IMR-90 (cell line): ENCODE results near the gene COPZ1. TPM values are rescaled to one million over a fixed set of nuclear protein-coding genes. Genes with fewer than 3 reads are reported as not detected.

Experiments used
- ATAC-seq: fragments of 200-7000 bp; cut with Tn5 transposase; 2 replicates; pipeline ENCODE4 v1.9.1; 2020; ENCODE audit warnings: low read depth, mild to moderate bottlenecking, moderate library complexity
- BruUV-seq: library from RNA; stranded (reverse); fragments of 400-500 nt; replicated peaks from 2 replicates; lab custom pipeline; 2021; lab: Mats Ljungman, UMichigan
- CTCF ChIA-PET: fragments of 300-600 bp; formaldehyde crosslinking; extraction: SDS; loops from one replicate; lab custom pipeline; 2021; ENCODE audit warnings: antibody characterized with exemption; lab: Yijun Ruan, JAX
- POLR2A ChIA-PET: fragments of 300-600 bp; sonication (Branson Sonifier 250); formaldehyde crosslinking; loops from one replicate; lab custom pipeline; 2022; ENCODE audit warnings: antibody characterized with exemption; ENCODE audit not compliant: unreplicated experiment; lab: Charles Lee
- DNase-seq: peaks from one replicate; pipeline ENCODE4 v3.0.0; 2013
- H2AFZ ChIP-seq: replicated peaks from 2 replicates; pipeline ENCODE3; 2013; ENCODE audit warnings: low read length, mild to moderate bottlenecking; ENCODE audit not compliant: poor library complexity
- H2AK5ac ChIP-seq: 2 replicates; pipeline ENCODE4 v1.6.1; 2013; ENCODE audit warnings: low read depth, low read length, inconsistent platforms
- H2AK9ac ChIP-seq: replicated peaks from 2 replicates; pipeline ENCODE3; 2013; ENCODE audit warnings: mild to moderate bottlenecking, low read depth, low read length, moderate library complexity; ENCODE audit not compliant: poor library complexity
- H2BK120ac ChIP-seq: 2 replicates; pipeline ENCODE4 v1.6.1; 2013; ENCODE audit warnings: low read depth, low read length, inconsistent platforms
- H2BK15ac ChIP-seq: 3 replicates; pipeline ENCODE4 v1.6.1; 2013; ENCODE audit warnings: low read depth, low read length, inconsistent platforms
- H2BK20ac ChIP-seq: 2 replicates; pipeline ENCODE4 v1.6.1; 2013; ENCODE audit warnings: low read depth, mild to moderate bottlenecking, inconsistent platforms, low read length, moderate library complexity
- H2BK5ac ChIP-seq: 2 replicates; pipeline ENCODE4 v1.6.1; 2013; ENCODE audit warnings: mild to moderate bottlenecking, low read depth, low read length, inconsistent platforms; ENCODE audit not compliant: poor library complexity, severe bottlenecking
- H3K14ac ChIP-seq: replicated peaks from 2 replicates; pipeline ENCODE4 v1.6.1; 2013; ENCODE audit warnings: low read depth, low read length, inconsistent platforms
- H3K18ac ChIP-seq: 2 replicates; pipeline ENCODE4 v1.6.1; 2013; ENCODE audit warnings: low read depth, low read length, control low read depth
- H3K23ac ChIP-seq: 2 replicates; pipeline ENCODE4 v1.6.1; 2013; ENCODE audit warnings: low read depth, low read length, inconsistent platforms
- H3K27ac ChIP-seq: 2 replicates; pipeline ENCODE4 v1.5.1; 2013; ENCODE audit warnings: mild to moderate bottlenecking, control low read depth, low read length; ENCODE audit not compliant: insufficient read depth
- H3K27me3 ChIP-seq: 2 replicates; pipeline ENCODE4 v1.6.1; 2013; ENCODE audit warnings: low read length; ENCODE audit not compliant: control insufficient read depth, insufficient read depth
- H3K36me3 ChIP-seq: 2 replicates; pipeline ENCODE4 v1.6.1; 2013; ENCODE audit warnings: low read length, mixed read lengths; ENCODE audit not compliant: control insufficient read depth, insufficient read depth
- H3K4ac ChIP-seq: 2 replicates; pipeline ENCODE4 v1.6.1; 2013; ENCODE audit warnings: low read depth, low read length, inconsistent platforms
- H3K4me1 ChIP-seq: 2 replicates; pipeline ENCODE4 v1.6.1; 2013; ENCODE audit warnings: low read length, mixed read lengths; ENCODE audit not compliant: control insufficient read depth, insufficient read depth
- H3K4me2 ChIP-seq: 2 replicates; pipeline ENCODE4 v1.6.1; 2013; ENCODE audit warnings: low read depth, mild to moderate bottlenecking, control low read depth, low read length, moderate library complexity
- H3K4me3 ChIP-seq: 2 replicates; pipeline ENCODE4 v1.5.1; 2013; ENCODE audit warnings: low read depth, mild to moderate bottlenecking, control low read depth, low read length, moderate library complexity; ENCODE audit not compliant: insufficient read depth
- H3K56ac ChIP-seq: 2 replicates; pipeline ENCODE4 v1.6.1; 2013; ENCODE audit warnings: low read length, inconsistent platforms; ENCODE audit not compliant: insufficient read depth; ENCODE audit errors: extremely low read depth
- H3K79me1 ChIP-seq, 2 experiments: 2 replicates each; pipeline ENCODE4 v1.6.1; 2013; ENCODE audit warnings: low read length in 2 of 2, inconsistent platforms in 1 of 2, low read depth in 1 of 2
- H3K9ac ChIP-seq: 2 replicates; pipeline ENCODE4 v1.6.1; 2013; ENCODE audit warnings: low read depth, low read length, control low read depth
- H3K9me1 ChIP-seq: 2 replicates; pipeline ENCODE4 v1.6.1; 2013; ENCODE audit warnings: low read length, inconsistent platforms; ENCODE audit not compliant: insufficient read depth
- H3K9me3 ChIP-seq: 2 replicates; pipeline ENCODE4 v1.6.1; 2013; ENCODE audit warnings: low read length; ENCODE audit not compliant: control insufficient read depth, insufficient read depth
- H4K20me1 ChIP-seq: 2 replicates; pipeline ENCODE4 v1.6.1; 2013; ENCODE audit warnings: low read length, inconsistent platforms; ENCODE audit not compliant: insufficient read depth
- H4K5ac ChIP-seq: 2 replicates; pipeline ENCODE4 v1.6.1; 2013; ENCODE audit warnings: mild to moderate bottlenecking, low read depth, low read length, control low read depth
- H4K8ac ChIP-seq, 2 experiments: 2 replicates each; pipeline ENCODE4 v1.6.1; 2013; ENCODE audit warnings: low read depth in 2 of 2, low read length in 2 of 2, control low read depth in 1 of 2, inconsistent platforms in 1 of 2
- H4K91ac ChIP-seq: 2 replicates; pipeline ENCODE4 v1.6.1; 2013; ENCODE audit warnings: low read depth, low read length, inconsistent platforms; ENCODE audit not compliant: insufficient read depth
- CEBPB ChIP-seq: IDR thresholded peaks from 2 replicates; pipeline ENCODE4 v1.6.1; 2012; ENCODE audit warnings: low read depth, low read length, improper control_type of control experiment
- CHD1 ChIP-seq: IDR thresholded peaks from 2 replicates; pipeline ENCODE4 v1.6.1; 2012; ENCODE audit warnings: low read depth, low read length, improper control_type of control experiment
- FOS ChIP-seq: fragments of 150-350 bp; IDR thresholded peaks from 2 replicates; pipeline ENCODE4 v1.6.1; 2016; ENCODE audit warnings: low read depth, low read length
- MAFK ChIP-seq: IDR thresholded peaks from 2 replicates; pipeline ENCODE4 v1.6.1; 2012; ENCODE audit warnings: low read depth, low read length, improper control_type of control experiment
- MAZ ChIP-seq: IDR thresholded peaks from 2 replicates; pipeline ENCODE4 v1.6.1; 2012; ENCODE audit warnings: low read depth, mild to moderate bottlenecking, low read length, improper control_type of control experiment, moderate library complexity, borderline replicate concordance
- NFE2L2 ChIP-seq: fragments of 150-350 bp; IDR thresholded peaks from 2 replicates; pipeline ENCODE4 v1.6.1; 2016; ENCODE audit warnings: low read depth, mild to moderate bottlenecking, low read length
- POLR2A ChIP-seq: IDR thresholded peaks from 2 replicates; pipeline ENCODE4 v1.6.1; 2012; ENCODE audit warnings: mild to moderate bottlenecking, low read depth, low read length
- RCOR1 ChIP-seq: IDR thresholded peaks from 2 replicates; pipeline ENCODE4 v1.6.1; 2012; ENCODE audit warnings: mild to moderate bottlenecking, low read length, improper control_type of control experiment; ENCODE audit not compliant: insufficient replicate concordance
- RFX5 ChIP-seq: IDR thresholded peaks from 2 replicates; pipeline ENCODE4 v1.8.0; 2012; ENCODE audit warnings: low read depth, mild to moderate bottlenecking, low read length, moderate library complexity
- SMC3 ChIP-seq: fragments of 150-350 bp; IDR thresholded peaks from 2 replicates; pipeline ENCODE4 v1.6.1; 2016; ENCODE audit warnings: low read depth, mild to moderate bottlenecking, antibody characterized with exemption, low read length, moderate library complexity
- WGBS, 2 experiments: methylation state at CpG; one replicate each; pipeline versions ENCODE4 v1.1.5 to v1.1.7; 2013; ENCODE audit warnings: missing lambda C conversion rate in 2 of 2; ENCODE audit not compliant: insufficient read length in 1 of 2; ENCODE audit errors: extremely low coverage in 2 of 2; 5-methylcytosine and 5-hydroxymethylcytosine counted together
- dilution Hi-C: fragments of 300-500 bp; cut with HindIII; formaldehyde crosslinking; loops from one replicate; pipeline ENCODE4 v1.14.3; 2018; ENCODE audit warnings: low sequenced_read_pairs; ENCODE audit not compliant: unreplicated experiment
- in situ Hi-C: fragments of 300-500 bp; cut with MboI; formaldehyde crosslinking; loops from 3 replicates; pipeline ENCODE4 v1.14.3; 2019; ENCODE audit warnings: low sequenced_read_pairs, inconsistent platforms, mixed read lengths
- intact Hi-C: fragments of 100-400 bp; cut with micrococcal nuclease; formaldehyde crosslinking; loops from 2 replicates; pipeline ENCODE4 v1.10.0; 2022
- polyA plus RNA-seq, 3 experiments: library from polyadenylated mRNA; depleted of rRNA; stranded (reverse); fragments of >200 nt; gene quantifications; 2 replicates each; pipeline ENCODE4 v1.2.3, GENCODE V29; 2012; ENCODE audit warnings: low replicate concordance in 1 of 3
- total RNA-seq: library from RNA; depleted of rRNA; stranded (reverse); fragments of >200 nt; gene quantifications from 2 replicates; pipeline ENCODE4 v1.2.3, GENCODE V29; 2012
- TF ChIP-seq, protein P1 (sequence below): fragments of 150-350 bp; IDR thresholded peaks from 2 replicates; pipeline ENCODE4 v1.6.1; 2017; ENCODE audit warnings: mild to moderate bottlenecking, antibody characterized with exemption, low read length, low read depth
- TF ChIP-seq, protein P2 (sequence below): fragments of 150-350 bp; IDR thresholded peaks from 2 replicates; pipeline ENCODE4 v1.6.1; 2016; ENCODE audit warnings: low read depth, mild to moderate bottlenecking, low read length, moderate library complexity, borderline replicate concordance
- TF ChIP-seq, protein P3 (sequence below): conservative IDR thresholded peaks from 2 replicates; pipeline ENCODE4 v1.5.1; 2012; ENCODE audit warnings: mild to moderate bottlenecking, low read depth, low read length, improper control_type of control experiment

The COPZ1 gene
- total and polyA plus RNA-seq, 2 of the 4 experiments (the other 2 are of a cell fraction): 187 to 382 TPM

DNA sequence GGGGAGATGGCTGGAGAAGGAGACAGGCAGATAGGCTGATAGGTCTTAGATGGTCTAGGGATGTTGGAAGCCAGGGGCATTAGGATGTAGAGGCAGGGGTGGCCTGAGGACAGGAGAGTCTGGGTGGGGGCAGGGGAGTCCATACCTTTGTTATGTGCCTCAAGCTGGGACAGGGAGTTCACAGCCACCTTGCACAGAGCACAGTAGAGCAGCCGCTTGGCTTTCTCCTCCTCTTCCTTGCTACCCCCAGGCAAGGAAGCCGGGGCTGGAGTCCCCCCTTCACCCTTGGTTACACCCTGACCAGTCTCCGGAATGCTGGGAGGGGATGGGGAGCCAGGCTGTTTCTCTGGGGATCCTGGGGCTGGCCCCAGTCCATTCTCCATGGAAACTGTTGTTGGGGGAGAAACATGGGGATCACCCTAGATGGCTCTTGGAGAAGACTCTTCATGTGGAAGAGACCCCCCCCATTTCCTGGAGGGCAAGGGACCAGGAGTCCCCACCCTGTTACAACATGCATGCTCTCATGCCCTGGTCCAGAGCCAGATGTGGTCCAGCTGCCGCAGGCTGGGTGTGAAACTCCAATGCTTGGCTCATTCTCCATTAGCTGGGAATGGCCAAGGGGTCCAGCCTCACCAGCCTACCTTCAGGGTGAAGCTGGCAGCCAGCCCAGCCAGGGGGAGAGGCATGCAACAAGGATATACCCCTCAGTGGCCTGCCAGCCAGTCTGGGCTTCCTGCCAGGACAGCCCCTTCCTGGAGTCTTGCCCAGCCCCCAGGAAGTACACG is 46.6 kb downstream of the COPZ1 start:
- no peak for ATAC-seq
- in situ Hi-C loops (loop anchor here (10.0 kb wide), 1 partner anchor 377 kb away; no protein-coding TSS in a partner anchor), dilution Hi-C loops (no loop called here), intact Hi-C loops (no loop called here)
- Histone ChIP-seq H3K56ac (no peak overlapping the region), H3K9me3 (no peaks in the 10 kb centered on the region), H4K20me1 (no peaks in the 10 kb centered on the region), H3K27ac (no peak overlapping the region), H2BK15ac (no peak overlapping the region), H3K79me1 (no peaks in the 10 kb centered on the region), H2AK9ac (peak overlapping the region; percentile 52), H2AFZ (peak overlapping the region; percentile 16), H3K18ac (no peak overlapping the region), H2BK5ac (no peak overlapping the region), H3K23ac (no peak overlapping the region), H2BK20ac (no peak overlapping the region), H3K27me3 (no peaks in the 10 kb centered on the region), H2BK120ac (no peak overlapping the region), H3K4ac (no peak overlapping the region), H4K8ac (no peak overlapping the region), H3K36me3 (peaks cover 1% of the 10 kb centered on the region; the same call in 1 of the 2 replicates), H3K9ac (no peak overlapping the region), H4K5ac (no peak overlapping the region), H4K91ac (no peak overlapping the region), H3K4me2 (no peak overlapping the region), H3K14ac (no peak overlapping the region), H2AK5ac (no peak overlapping the region), H3K9me1 (no peaks in the 10 kb centered on the region; the same call in 1 of the 2 replicates), H3K4me1 (peaks cover 10% of the 10 kb centered on the region; the same call in 1 of the 2 replicates), H3K4me3 (no peak overlapping the region)
- POLR2A ChIA-PET: no interaction called here
- no peak for DNase-seq
- TF ChIP-seq, protein P1, sequence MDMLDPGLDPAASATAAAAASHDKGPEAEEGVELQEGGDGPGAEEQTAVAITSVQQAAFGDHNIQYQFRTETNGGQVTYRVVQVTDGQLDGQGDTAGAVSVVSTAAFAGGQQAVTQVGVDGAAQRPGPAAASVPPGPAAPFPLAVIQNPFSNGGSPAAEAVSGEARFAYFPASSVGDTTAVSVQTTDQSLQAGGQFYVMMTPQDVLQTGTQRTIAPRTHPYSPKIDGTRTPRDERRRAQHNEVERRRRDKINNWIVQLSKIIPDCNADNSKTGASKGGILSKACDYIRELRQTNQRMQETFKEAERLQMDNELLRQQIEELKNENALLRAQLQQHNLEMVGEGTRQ: no peak
- TF ChIP-seq, protein P2, sequence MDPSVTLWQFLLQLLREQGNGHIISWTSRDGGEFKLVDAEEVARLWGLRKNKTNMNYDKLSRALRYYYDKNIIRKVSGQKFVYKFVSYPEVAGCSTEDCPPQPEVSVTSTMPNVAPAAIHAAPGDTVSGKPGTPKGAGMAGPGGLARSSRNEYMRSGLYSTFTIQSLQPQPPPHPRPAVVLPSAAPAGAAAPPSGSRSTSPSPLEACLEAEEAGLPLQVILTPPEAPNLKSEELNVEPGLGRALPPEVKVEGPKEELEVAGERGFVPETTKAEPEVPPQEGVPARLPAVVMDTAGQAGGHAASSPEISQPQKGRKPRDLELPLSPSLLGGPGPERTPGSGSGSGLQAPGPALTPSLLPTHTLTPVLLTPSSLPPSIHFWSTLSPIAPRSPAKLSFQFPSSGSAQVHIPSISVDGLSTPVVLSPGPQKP: no peak
- TF ChIP-seq POLR2A (no peak), MAZ (no peak), CEBPB (no peak), MAFK (no peak), FOS (no peak), RFX5 (no peak), SMC3 (no peak), CHD1 (no peak), NFE2L2 (no peak), RCOR1 (no peak)
- TF ChIP-seq, protein P3, sequence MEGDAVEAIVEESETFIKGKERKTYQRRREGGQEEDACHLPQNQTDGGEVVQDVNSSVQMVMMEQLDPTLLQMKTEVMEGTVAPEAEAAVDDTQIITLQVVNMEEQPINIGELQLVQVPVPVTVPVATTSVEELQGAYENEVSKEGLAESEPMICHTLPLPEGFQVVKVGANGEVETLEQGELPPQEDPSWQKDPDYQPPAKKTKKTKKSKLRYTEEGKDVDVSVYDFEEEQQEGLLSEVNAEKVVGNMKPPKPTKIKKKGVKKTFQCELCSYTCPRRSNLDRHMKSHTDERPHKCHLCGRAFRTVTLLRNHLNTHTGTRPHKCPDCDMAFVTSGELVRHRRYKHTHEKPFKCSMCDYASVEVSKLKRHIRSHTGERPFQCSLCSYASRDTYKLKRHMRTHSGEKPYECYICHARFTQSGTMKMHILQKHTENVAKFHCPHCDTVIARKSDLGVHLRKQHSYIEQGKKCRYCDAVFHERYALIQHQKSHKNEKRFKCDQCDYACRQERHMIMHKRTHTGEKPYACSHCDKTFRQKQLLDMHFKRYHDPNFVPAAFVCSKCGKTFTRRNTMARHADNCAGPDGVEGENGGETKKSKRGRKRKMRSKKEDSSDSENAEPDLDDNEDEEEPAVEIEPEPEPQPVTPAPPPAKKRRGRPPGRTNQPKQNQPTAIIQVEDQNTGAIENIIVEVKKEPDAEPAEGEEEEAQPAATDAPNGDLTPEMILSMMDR: no peak
- no CpG with 5 or more reads among the region's 5 CpGs for WGBS, 2 experiments
- no TSS peak for BruUV-seq
- CTCF ChIA-PET: interaction anchor here (1.4 to 1.8 kb wide), 3 partner anchors 8 to 157 kb away, joined by 6 to 10 read pairs (median 9); no protein-coding TSS in a partner anchor
